ENCODE measurements around the gene ADAMTS4.
A peak's percentile ranks its signal among the peaks of the same experiment; 100 is the strongest.

Gene ADAMTS4

DNA sequence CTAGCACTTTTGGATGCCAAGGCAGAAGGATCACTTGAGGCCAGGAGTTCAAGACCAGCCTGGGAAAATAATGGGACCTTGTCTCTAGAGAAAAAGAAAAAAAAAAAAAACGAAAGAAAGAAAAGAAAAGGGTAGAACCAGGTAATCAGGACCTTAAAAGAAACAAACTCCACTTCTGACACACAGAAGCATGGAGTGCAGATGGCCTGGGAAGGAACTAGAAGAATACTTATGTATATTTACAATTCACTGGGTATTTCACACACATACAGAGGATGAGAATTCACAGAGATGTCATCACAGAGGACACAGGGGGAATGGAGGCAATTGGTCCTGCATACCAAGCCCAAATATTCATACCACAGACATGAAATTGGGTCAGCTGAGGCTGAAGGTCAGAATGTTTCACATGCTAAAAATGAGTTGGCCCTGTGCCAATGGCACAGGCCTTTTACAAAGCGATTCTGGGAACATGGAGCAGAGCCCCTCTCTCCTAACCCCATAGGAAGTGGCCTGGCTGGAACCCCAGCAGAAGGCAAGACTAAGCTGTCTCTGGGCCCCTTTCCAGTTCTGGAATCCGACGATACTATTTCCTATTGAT lies 26.0 kb downstream of the ADAMTS4 start:
- Histone ChIP-seq H3K27ac (ENCODE audit: low read depth, low read length) (no peak overlapping the region), H3K4me1 (ENCODE audit: control insufficient read depth in 1 of 2, insufficient read depth in 2 of 2, low read length in 2 of 2) (peaks cover 15 to 29% of the 10 kb centered on the region in 2 donors), H3K4me3 (ENCODE audit: low read depth in 1 of 2, low read length in 2 of 2) (no peak overlapping the region), H3K9me3 (ENCODE audit: control insufficient read depth in 1 of 2, low read length in 2 of 2) (no peaks in the 10 kb centered on the region), H3K36me3 (ENCODE audit: control insufficient read depth in 1 of 2, insufficient read depth in 2 of 2, low read length in 2 of 2) (peaks cover 33 to 64% of the 10 kb centered on the region in 2 donors), H3K9ac (ENCODE audit: low read depth in 1 of 2, low read length in 2 of 2) (no peak overlapping the region), H3K27me3 (ENCODE audit: control insufficient read depth in 1 of 2, insufficient read depth in 2 of 2, low read length in 2 of 2) (no peaks in the 10 kb centered on the region)

DNA sequence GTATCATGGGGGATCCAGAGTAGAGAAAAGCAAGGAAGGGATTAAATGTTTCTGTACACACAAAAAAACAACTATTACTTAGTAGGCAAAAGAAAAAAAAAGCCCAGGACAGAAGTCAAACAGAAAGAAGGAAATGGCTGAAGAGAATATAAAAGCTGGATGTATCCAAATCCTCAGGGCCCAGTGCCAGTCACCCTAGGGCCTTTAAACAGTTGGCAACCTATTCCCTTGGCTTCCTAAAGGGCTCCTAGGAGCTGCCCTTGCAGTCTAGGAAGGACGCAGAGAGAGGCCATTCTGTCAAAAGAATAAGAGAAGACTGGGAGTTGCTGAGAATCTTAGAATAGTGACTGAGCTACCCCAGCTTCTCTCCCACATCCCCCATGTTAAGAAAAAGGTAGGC lies 26.5 kb downstream of the ADAMTS4 start:
- Histone ChIP-seq H3K9ac (ENCODE audit: low read depth in 1 of 2, low read length in 2 of 2) (no peak overlapping the region), H3K36me3 (ENCODE audit: control insufficient read depth in 1 of 2, insufficient read depth in 2 of 2, low read length in 2 of 2) (peaks cover 33 to 64% of the 10 kb centered on the region in 2 donors), H3K4me1 (ENCODE audit: control insufficient read depth in 1 of 2, insufficient read depth in 2 of 2, low read length in 2 of 2) (peaks cover 12 to 24% of the 10 kb centered on the region in 2 donors), H3K27me3 (ENCODE audit: control insufficient read depth in 1 of 2, insufficient read depth in 2 of 2, low read length in 2 of 2) (no peaks in the 10 kb centered on the region), H3K4me3 (ENCODE audit: low read depth in 1 of 2, low read length in 2 of 2) (no peak overlapping the region), H3K9me3 (ENCODE audit: control insufficient read depth in 1 of 2, low read length in 2 of 2) (no peaks in the 10 kb centered on the region), H3K27ac (ENCODE audit: low read depth, low read length) (no peak overlapping the region)

DNA sequence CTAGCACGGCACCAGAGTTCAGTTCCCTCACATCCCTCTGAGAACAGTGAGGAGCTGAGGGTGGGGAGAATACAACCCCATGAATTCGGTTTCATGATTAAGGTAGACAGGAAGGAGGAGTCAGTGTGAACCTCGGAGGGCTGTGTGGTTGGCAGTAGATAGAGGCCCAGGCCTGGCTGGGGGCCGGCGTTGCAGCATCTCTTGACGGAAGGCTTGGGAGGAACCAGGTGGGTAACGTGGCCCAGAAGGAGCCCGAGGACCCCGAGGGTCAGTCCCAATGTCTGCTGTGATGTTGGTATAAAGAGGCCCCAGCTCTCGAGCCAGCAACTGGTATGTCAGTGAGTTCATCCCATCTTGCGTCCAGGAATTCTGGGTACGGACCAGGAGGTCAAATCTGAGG lies 27.2 kb downstream of the ADAMTS4 start:
- Histone ChIP-seq H3K36me3 (ENCODE audit: control insufficient read depth in 1 of 2, insufficient read depth in 2 of 2, low read length in 2 of 2) (peaks cover 33 to 64% of the 10 kb centered on the region in 2 donors), H3K4me3 (ENCODE audit: low read depth in 1 of 2, low read length in 2 of 2) (no peak overlapping the region), H3K27me3 (ENCODE audit: control insufficient read depth in 1 of 2, insufficient read depth in 2 of 2, low read length in 2 of 2) (no peaks in the 10 kb centered on the region), H3K9ac (ENCODE audit: low read depth in 1 of 2, low read length in 2 of 2) (no peak overlapping the region), H3K4me1 (ENCODE audit: control insufficient read depth in 1 of 2, insufficient read depth in 2 of 2, low read length in 2 of 2) (peaks cover 18 to 29% of the 10 kb centered on the region in 2 donors), H3K27ac (ENCODE audit: low read depth, low read length) (no peak overlapping the region), H3K9me3 (ENCODE audit: control insufficient read depth in 1 of 2, low read length in 2 of 2) (no peaks in the 10 kb centered on the region)

DNA sequence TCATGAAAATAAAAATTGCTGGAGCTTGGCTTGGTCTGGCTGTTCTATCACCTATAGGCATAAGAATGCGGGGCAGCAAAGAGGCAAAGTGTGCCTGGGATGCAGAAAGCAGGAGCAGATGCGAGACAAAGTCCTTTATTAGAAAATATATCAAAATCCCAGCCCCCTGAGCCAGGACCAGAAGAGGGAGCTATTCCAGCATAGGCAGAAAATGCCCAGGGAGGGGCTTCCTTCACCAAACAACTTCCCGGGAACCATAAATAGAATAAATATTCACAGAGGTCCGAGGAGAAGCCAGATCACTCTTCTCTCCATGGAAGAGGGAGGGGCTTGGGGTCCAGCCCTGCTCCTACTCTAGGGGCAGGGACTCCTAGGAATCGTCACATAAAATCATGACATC lies 27.7 kb downstream of the ADAMTS4 start:
- H3K4me1 ChIP-seq (ENCODE audit: control insufficient read depth in 1 of 2, insufficient read depth in 2 of 2, low read length in 2 of 2): peaks cover 13 to 25% of the 10 kb centered on the region in 2 donors
- H3K4me3 ChIP-seq (ENCODE audit: low read depth in 1 of 2, low read length in 2 of 2): no peak overlapping the region
- H3K27me3 ChIP-seq (ENCODE audit: control insufficient read depth in 1 of 2, insufficient read depth in 2 of 2, low read length in 2 of 2): no peaks in the 10 kb centered on the region
- no peak overlapping the region for H3K27ac ChIP-seq (ENCODE audit: low read depth, low read length)
- peaks cover 33 to 64% of the 10 kb centered on the region in 2 donors for H3K36me3 ChIP-seq (ENCODE audit: control insufficient read depth in 1 of 2, insufficient read depth in 2 of 2, low read length in 2 of 2)
- no peaks in the 10 kb centered on the region for H3K9me3 ChIP-seq (ENCODE audit: control insufficient read depth in 1 of 2, low read length in 2 of 2)
- H3K9ac ChIP-seq (ENCODE audit: low read depth in 1 of 2, low read length in 2 of 2): no peak overlapping the region

DNA sequence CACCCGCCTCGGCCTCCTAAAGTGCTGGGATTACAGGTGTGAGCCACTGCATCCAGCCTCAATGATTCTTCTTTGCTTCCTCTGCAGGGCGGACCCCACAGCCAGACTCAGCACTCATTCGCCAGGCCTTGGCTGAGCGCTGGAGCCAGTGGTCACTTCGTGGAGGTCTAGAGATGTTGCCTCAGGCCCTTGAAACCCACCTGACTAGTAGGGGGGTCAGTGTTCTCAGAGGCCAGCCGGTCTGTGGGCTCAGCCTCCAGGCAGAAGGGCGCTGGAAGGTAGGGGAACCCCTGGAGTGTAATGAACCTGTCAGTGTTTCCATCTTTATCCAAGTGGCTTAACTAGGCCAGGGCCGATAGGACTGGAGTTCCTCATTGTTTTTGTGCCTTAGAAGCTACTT lies 29.9 kb downstream of the ADAMTS4 start:
- Histone ChIP-seq H3K27ac (ENCODE audit: low read depth, low read length) (no peak overlapping the region), H3K9me3 (ENCODE audit: control insufficient read depth in 1 of 2, low read length in 2 of 2) (no peaks in the 10 kb centered on the region), H3K9ac (ENCODE audit: low read depth in 1 of 2, low read length in 2 of 2) (no peak overlapping the region), H3K4me1 (ENCODE audit: control insufficient read depth in 1 of 2, insufficient read depth in 2 of 2, low read length in 2 of 2) (peaks cover 11 to 31% of the 10 kb centered on the region in 2 donors), H3K27me3 (ENCODE audit: control insufficient read depth in 1 of 2, insufficient read depth in 2 of 2, low read length in 2 of 2) (no peaks in the 10 kb centered on the region), H3K4me3 (ENCODE audit: low read depth in 1 of 2, low read length in 2 of 2) (no peak overlapping the region), H3K36me3 (ENCODE audit: control insufficient read depth in 1 of 2, insufficient read depth in 2 of 2, low read length in 2 of 2) (peaks cover 27 to 61% of the 10 kb centered on the region in 2 donors)

DNA sequence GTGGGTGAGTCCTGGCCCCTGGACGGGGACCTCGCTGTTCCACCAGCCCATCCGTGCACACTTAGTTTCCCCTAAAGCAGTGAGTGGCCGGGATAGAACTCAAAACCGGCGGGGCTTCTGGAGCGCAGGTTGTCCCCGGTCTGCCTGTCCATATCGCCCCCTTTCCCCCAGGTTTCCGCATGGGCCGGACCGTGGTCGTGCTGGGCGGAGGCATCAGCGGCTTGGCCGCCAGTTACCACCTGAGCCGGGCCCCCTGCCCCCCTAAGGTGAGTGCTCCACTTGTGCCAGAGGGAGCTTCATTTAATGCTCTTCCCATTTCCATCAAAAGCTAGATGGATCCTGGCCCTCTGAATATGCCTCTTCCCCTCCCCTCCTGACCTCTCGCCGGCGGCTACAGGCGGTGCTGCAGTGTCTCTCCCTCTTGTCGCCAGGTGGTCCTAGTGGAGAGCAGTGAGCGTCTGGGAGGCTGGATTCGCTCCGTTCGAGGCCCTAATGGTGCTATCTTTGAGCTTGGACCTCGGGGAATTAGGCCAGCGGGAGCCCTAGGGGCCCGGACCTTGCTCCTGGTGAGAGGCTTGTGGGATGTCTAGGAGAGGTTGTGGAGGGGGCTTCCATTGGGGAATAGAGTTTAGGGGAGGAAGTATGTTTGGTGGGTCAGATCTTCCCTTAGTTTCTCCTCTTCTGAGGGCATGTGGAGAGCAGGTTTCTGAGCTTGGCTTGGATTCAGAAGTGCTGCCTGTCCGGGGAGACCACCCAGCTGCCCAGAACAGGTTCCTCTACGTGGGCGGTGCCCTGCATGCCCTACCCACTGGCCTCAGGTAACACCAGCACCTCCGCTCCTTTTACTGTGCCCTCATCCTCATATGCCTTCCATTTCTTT lies 31.9 kb downstream of the ADAMTS4 start:
- no peak overlapping the region for H3K27ac ChIP-seq (ENCODE audit: low read depth, low read length)
- H3K36me3 ChIP-seq (ENCODE audit: control insufficient read depth in 1 of 2, insufficient read depth in 2 of 2, low read length in 2 of 2): peaks cover 16 to 61% of the 10 kb centered on the region in 2 donors
- H3K4me1 ChIP-seq (ENCODE audit: control insufficient read depth in 1 of 2, insufficient read depth in 2 of 2, low read length in 2 of 2): peaks cover 11 to 22% of the 10 kb centered on the region in 2 donors

DNA sequence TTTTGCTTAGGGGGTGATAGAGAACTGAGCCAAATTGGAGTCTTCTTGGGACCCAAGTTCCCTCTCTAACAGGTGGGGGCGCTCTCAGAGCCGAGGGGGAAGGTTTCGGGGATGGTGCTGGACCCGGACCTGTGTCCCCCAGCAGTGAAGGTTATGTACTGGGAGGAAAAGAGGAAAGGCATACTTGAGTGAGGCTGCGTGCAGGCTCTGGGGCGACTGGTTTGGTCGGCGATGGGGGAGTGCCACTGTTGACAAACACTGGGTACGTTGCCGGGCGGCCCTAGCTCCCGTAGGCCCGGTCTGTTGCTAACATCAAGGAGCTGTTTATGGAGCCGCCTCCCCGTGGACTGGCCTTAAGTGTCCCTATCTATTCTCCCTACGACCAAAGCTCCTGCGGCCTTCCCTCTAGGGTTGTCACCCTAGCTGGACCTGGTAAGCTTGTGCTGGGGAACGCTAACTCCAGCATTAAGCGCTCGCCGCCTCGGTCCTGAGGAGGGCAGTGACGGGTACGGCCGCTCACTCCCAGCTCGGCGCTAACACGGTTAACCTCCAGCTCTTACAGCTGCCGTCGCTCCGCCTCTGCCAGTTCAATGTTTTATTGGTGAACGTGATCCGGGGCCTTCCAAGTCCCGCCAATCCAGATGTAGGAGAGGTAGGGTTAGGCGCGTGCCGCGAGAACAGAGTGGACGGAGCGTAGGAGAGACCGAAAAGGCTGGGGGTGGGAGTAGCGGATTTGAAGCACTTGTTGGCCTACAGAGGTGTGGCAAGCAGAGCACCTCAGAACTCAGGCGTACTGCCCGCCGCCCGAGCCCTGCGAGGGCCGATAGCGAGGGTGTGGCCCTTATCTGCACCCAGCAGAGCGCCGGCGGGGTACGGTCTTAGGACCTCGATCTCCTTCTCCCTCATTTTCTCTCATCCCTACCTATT lies 32.8 kb downstream of the ADAMTS4 start, which contains the start of gene PPOX:
Gene PPOX, plus strand, starts transcription at position 685 of the 927 bp plus-strand sequence. CDS start 422 bp downstream, outside the sequence.
- Histone ChIP-seq H3K27ac (ENCODE audit: low read depth, low read length) (peak within 1 kb of the TSS; percentile 95), H3K9ac (ENCODE audit: low read depth in 1 of 2, low read length in 2 of 2) (peak within 1 kb of the TSS; percentile 83 to 89), H3K36me3 (ENCODE audit: control insufficient read depth in 1 of 2, insufficient read depth in 2 of 2, low read length in 2 of 2) (peaks cover 14 to 58% of the 10 kb centered on the region in 2 donors), H3K4me3 (ENCODE audit: low read depth in 1 of 2, low read length in 2 of 2) (peak within 1 kb of the TSS; percentile 97), H3K4me1 (ENCODE audit: control insufficient read depth in 1 of 2, insufficient read depth in 2 of 2, low read length in 2 of 2) (peaks cover 11 to 30% of the 10 kb centered on the region in 2 donors), H3K27me3 (ENCODE audit: control insufficient read depth in 1 of 2, insufficient read depth in 2 of 2, low read length in 2 of 2) (no peaks in the 10 kb centered on the region), H3K9me3 (ENCODE audit: control insufficient read depth in 1 of 2, low read length in 2 of 2) (no peaks in the 10 kb centered on the region)

More for the DNA sequence above, 31.9 kb downstream of the ADAMTS4 start:
- Histone ChIP-seq H3K9ac (ENCODE audit: low read depth in 1 of 2, low read length in 2 of 2) (peak overlapping the region; percentile 83 to 89), H3K9me3 (ENCODE audit: control insufficient read depth in 1 of 2, low read length in 2 of 2) (no peaks in the 10 kb centered on the region), H3K27me3 (ENCODE audit: control insufficient read depth in 1 of 2, insufficient read depth in 2 of 2, low read length in 2 of 2) (no peaks in the 10 kb centered on the region), H3K4me3 (ENCODE audit: low read depth in 1 of 2, low read length in 2 of 2) (peak overlapping the region; percentile 97)

DNA sequence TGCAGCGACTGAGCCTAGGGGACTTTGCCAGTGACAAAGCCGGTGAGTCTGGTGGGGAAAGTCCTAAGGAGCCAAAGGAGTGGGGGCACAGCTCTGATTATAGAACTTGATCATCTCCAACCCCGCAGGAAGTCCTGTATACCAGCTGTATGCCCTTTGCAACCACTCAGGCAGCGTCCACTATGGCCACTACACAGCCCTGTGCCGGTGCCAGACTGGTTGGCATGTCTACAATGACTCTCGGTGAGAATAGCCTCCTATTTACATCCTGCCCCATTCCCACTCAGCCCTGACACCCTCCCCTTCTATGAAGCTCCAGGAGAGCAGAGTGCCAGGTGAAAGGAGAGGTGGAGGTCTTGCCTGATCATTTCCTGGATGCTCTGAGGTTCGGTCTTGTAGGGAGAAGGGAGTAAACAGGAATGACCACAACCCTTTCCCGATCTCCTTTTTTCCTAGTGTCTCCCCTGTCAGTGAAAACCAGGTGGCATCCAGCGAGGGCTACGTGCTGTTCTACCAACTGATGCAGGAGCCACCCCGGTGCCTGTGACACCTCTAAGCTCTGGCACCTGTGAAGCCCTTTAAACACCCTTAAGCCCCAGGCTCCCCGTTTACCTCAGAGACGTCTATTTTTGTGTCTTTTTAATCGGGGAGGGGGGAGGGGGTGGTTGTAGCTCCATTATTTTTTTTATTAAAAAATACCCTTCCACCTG lies 33.8 kb downstream of the ADAMTS4 start:
- H3K9ac ChIP-seq (ENCODE audit: low read depth in 1 of 2, low read length in 2 of 2): peak overlapping the region; percentile 83 to 89
- peaks cover 5 to 50% of the 10 kb centered on the region in 2 donors for H3K36me3 ChIP-seq (ENCODE audit: control insufficient read depth in 1 of 2, insufficient read depth in 2 of 2, low read length in 2 of 2)
- peaks cover 20 to 40% of the 10 kb centered on the region in 2 donors for H3K4me1 ChIP-seq (ENCODE audit: control insufficient read depth in 1 of 2, insufficient read depth in 2 of 2, low read length in 2 of 2)
- peak overlapping the region; percentile 95 for H3K27ac ChIP-seq (ENCODE audit: low read depth, low read length)
- no peaks in the 10 kb centered on the region for H3K27me3 ChIP-seq (ENCODE audit: control insufficient read depth in 1 of 2, insufficient read depth in 2 of 2, low read length in 2 of 2)
- H3K4me3 ChIP-seq (ENCODE audit: low read depth in 1 of 2, low read length in 2 of 2): peak overlapping the region in 1 of 2 donors; percentile 97
- H3K9me3 ChIP-seq (ENCODE audit: control insufficient read depth in 1 of 2, low read length in 2 of 2): no peaks in the 10 kb centered on the region

DNA sequence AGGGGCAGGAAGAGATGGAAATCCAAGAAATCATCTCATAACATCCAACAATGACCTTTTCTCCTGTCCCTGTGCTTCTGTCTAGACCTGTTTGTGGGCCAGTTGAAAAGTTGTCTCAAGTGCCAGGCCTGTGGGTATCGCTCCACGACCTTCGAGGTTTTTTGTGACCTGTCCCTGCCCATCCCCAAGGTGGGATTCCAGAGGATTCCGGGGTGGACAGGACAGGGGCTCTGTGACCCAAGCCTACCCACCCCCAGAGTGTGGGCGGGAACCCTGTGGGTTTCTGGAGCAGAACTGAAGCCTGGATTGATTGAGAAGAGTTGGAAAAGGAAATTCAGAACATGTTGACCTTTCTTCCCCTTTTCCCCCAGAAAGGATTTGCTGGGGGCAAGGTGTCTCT lies 35.1 kb downstream of the ADAMTS4 start:
- H3K4me1 ChIP-seq (ENCODE audit: control insufficient read depth in 1 of 2, insufficient read depth in 2 of 2, low read length in 2 of 2): peaks cover 27 to 48% of the 10 kb centered on the region in 2 donors

More for the DNA sequence above, 35.1 kb downstream of the ADAMTS4 start:
- no peak overlapping the region for H3K27ac ChIP-seq (ENCODE audit: low read depth, low read length)
- H3K9me3 ChIP-seq (ENCODE audit: control insufficient read depth in 1 of 2, low read length in 2 of 2): no peaks in the 10 kb centered on the region
- H3K4me3 ChIP-seq (ENCODE audit: low read depth in 1 of 2, low read length in 2 of 2): no peak overlapping the region
- no peak overlapping the region for H3K9ac ChIP-seq (ENCODE audit: low read depth in 1 of 2, low read length in 2 of 2)
- peaks cover 5 to 38% of the 10 kb centered on the region in 2 donors for H3K36me3 ChIP-seq (ENCODE audit: control insufficient read depth in 1 of 2, insufficient read depth in 2 of 2, low read length in 2 of 2)
- no peaks in the 10 kb centered on the region for H3K27me3 ChIP-seq (ENCODE audit: control insufficient read depth in 1 of 2, insufficient read depth in 2 of 2, low read length in 2 of 2)

Measured in duodenal mucosa (tissue), 2 donors.